ENCODE results near the gene HOXA13.

DNA sequence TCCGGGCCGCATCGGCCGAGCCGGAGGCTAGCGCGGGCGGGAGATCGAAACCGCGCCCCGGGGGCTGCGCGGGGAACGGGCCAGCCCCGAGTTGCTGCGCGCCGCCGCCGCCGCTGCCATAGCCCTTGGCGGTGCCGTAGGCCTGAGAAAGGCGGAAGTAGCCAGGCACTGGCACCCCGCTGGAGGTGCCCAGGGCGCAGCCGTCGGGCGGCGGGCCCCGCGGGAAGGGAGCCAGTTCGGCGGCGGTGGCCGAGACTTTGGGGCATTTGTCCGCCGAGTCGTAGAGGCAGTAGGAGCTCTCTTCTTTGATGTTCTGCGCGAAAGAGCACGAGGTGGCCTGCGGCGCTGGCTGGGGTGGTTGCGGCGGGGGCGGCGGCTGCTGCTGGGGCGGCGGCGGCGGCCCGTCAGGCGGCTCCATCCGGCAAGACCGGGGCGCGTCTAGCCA is 26.4 kb downstream of the HOXA13 start:
- TF ChIP-seq, protein P1, sequence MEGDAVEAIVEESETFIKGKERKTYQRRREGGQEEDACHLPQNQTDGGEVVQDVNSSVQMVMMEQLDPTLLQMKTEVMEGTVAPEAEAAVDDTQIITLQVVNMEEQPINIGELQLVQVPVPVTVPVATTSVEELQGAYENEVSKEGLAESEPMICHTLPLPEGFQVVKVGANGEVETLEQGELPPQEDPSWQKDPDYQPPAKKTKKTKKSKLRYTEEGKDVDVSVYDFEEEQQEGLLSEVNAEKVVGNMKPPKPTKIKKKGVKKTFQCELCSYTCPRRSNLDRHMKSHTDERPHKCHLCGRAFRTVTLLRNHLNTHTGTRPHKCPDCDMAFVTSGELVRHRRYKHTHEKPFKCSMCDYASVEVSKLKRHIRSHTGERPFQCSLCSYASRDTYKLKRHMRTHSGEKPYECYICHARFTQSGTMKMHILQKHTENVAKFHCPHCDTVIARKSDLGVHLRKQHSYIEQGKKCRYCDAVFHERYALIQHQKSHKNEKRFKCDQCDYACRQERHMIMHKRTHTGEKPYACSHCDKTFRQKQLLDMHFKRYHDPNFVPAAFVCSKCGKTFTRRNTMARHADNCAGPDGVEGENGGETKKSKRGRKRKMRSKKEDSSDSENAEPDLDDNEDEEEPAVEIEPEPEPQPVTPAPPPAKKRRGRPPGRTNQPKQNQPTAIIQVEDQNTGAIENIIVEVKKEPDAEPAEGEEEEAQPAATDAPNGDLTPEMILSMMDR (IDR thresholded peaks at IDR 0.05) = no peak
- TF ChIP-seq POLR2A (IDR thresholded peaks at IDR 0.05) = no peak

All from heart left ventricle (tissue), 13 donors.